IgD-negative memory B cell (primary cell): ENCODE data around the gene NDUFAF8. TPM values are rescaled to one million over a fixed set of nuclear protein-coding genes. Genes with fewer than 3 reads are reported as not detected.

Experiments used
- H3K27ac Mint-ChIP-seq, 3 donors: one replicate each; pipeline ENCODE4 v1.8.0; 2020 to 2022; ENCODE audit warnings: mild to moderate bottlenecking in 3 of 3, mixed read lengths in 3 of 3, moderate library complexity in 1 of 3
- H3K27me3 Mint-ChIP-seq: one replicate; pipeline ENCODE4 v1.8.0; 2021; ENCODE audit warnings: mixed read lengths
- H3K36me3 Mint-ChIP-seq: one replicate; pipeline ENCODE4 v1.8.0; 2020; ENCODE audit warnings: mild to moderate bottlenecking, mixed read lengths
- H3K4me1 Mint-ChIP-seq, 3 donors: one replicate each; pipeline ENCODE4 v1.8.0; 2020 to 2022; ENCODE audit warnings: mixed read lengths in 3 of 3, mild to moderate bottlenecking in 1 of 3
- H3K4me3 Mint-ChIP-seq, 4 donors: one replicate each; pipeline ENCODE4 v1.8.0; 2020 to 2022; ENCODE audit warnings: mild to moderate bottlenecking in 4 of 4, mixed read lengths in 4 of 4, moderate library complexity in 3 of 4
- H3K9me3 Mint-ChIP-seq, 3 donors: one replicate each; pipeline ENCODE4 v1.8.0; 2020 to 2021; ENCODE audit warnings: mixed read lengths in 3 of 3, mild to moderate bottlenecking in 1 of 3
- polyA plus RNA-seq: library from polyadenylated mRNA; unstranded; fragments of 300-500 nt; fragmentation: Illumina TruSeq; gene quantifications from one replicate; pipeline ENCODE4 v1.2.3, GENCODE V29; 2021

NDUFAF8 gene, protein sequence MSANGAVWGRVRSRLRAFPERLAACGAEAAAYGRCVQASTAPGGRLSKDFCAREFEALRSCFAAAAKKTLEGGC
- 91.8 TPM for polyA plus RNA-seq

GRCh38 chr17:81238815-81239713 is at the start of gene NDUFAF8, which contains the start of gene TEPSIN:
Gene NDUFAF8 (plus strand): TSS chr17:81239318. CDS start chr17:81239364, 46 bp downstream.
Gene TEPSIN (minus strand): TSS chr17:81239055. CDS start chr17:81239033, 22 bp downstream.
- Mint-ChIP-seq H3K9me3 (no peaks in the 10 kb centered on the region), H3K27ac (peak within 1 kb of the TSS; percentile 88 to 94 (median 92)), H3K27me3 (no peaks in the 10 kb centered on the region), H3K4me1 (peaks cover 21 to 26% (median 22%) of the 10 kb centered on the region in 3 donors), H3K4me3 (peak within 1 kb of the TSS; percentile 92 to 97 (median 96)), H3K36me3 (peaks cover 3% of the 10 kb centered on the region)

- Mint-ChIP-seq H3K27me3 (no peaks in the 10 kb centered on the region), H3K9me3 (no peaks in the 10 kb centered on the region), H3K27ac (no peak overlapping the region), H3K36me3 (no peaks in the 10 kb centered on the region), H3K4me1 (no peaks in the 10 kb centered on the region), H3K4me3 (no peak overlapping the region)
Measured at GRCh38 chr17:81189670-81190530, 49.2 kb upstream of the NDUFAF8 start.

DNA sequence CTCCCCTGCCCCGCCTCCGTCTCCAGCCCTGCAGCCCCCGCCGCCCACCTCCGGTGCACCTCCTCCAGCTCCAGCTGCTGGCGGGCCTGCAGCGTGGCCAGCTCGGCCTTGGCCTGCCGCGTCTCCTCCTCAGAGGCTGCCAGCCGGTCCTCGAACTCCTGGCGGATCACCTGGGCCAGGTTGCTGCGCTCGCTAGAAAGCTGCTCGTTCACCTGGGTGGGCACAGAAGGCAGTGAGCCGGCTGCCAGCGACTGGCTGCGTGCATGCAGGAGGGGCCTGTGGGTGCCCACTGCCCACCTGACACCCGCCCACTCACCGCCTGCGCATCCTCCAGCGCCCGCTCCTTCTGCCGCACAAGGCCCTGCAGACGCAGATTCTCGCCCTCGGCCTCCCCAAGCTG is 48.5 kb upstream of the NDUFAF8 start:
- Mint-ChIP-seq H3K9me3 (no peaks in the 10 kb centered on the region), H3K4me1 (no peaks in the 10 kb centered on the region), H3K36me3 (no peaks in the 10 kb centered on the region), H3K27ac (no peak overlapping the region), H3K4me3 (no peak overlapping the region), H3K27me3 (no peaks in the 10 kb centered on the region)

DNA sequence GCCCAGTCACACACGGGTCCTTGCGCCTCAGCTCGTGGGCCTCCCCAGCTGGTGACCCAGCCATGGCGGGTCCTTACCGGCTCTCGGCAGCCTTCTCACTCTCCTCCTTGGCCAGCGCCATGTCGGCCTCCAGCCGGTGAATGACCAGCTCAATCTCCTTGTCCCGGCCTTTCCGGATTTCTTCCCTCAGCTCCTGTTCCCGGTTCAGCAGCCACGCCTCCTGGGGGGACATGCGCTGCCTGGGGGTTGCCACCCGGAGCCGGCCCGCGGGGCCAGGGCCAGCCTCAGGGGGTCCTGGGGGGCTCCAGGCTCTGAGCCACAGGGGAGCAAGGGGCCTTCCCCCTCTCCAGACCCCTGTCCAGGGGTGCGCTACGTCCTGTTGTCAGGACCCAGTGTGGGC is 48.0 kb upstream of the NDUFAF8 start:
- H3K27ac Mint-ChIP-seq: no peak overlapping the region
- H3K27me3 Mint-ChIP-seq: no peaks in the 10 kb centered on the region
- no peaks in the 10 kb centered on the region for H3K9me3 Mint-ChIP-seq
- no peaks in the 10 kb centered on the region for H3K36me3 Mint-ChIP-seq
- H3K4me3 Mint-ChIP-seq: no peak overlapping the region
- no peaks in the 10 kb centered on the region for H3K4me1 Mint-ChIP-seq

DNA sequence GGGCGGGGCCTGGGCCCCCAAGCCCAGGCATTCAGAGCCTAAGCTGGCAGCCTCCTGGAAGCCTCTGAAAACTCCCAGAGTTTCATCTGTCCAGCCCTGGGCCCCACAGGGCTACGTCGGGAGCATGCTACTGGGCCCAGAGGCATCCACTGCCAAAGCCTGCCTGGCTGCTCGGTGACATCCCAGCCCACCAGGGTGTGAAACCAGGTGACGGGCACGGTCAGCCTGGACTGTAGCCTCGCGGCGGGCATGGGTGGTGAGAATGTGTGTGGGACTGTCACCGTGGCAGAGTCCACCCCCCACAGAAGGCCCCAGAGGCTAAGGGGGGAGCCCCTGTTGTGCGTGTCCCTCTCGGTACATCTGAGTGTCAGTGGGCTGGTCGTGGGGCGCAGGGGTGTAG is 47.5 kb upstream of the NDUFAF8 start:
- no peaks in the 10 kb centered on the region for H3K4me1 Mint-ChIP-seq
- no peak overlapping the region for H3K4me3 Mint-ChIP-seq
- H3K9me3 Mint-ChIP-seq: no peaks in the 10 kb centered on the region
- H3K27ac Mint-ChIP-seq: no peak overlapping the region
- no peaks in the 10 kb centered on the region for H3K36me3 Mint-ChIP-seq
- no peaks in the 10 kb centered on the region for H3K27me3 Mint-ChIP-seq

- Mint-ChIP-seq H3K9me3 (no peaks in the 10 kb centered on the region), H3K4me1 (no peaks in the 10 kb centered on the region), H3K27ac (no peak overlapping the region), H3K4me3 (no peak overlapping the region), H3K36me3 (no peaks in the 10 kb centered on the region), H3K27me3 (no peaks in the 10 kb centered on the region)
Measured at GRCh38 chr17:81192386-81193050, 46.6 kb upstream of the NDUFAF8 start.

DNA sequence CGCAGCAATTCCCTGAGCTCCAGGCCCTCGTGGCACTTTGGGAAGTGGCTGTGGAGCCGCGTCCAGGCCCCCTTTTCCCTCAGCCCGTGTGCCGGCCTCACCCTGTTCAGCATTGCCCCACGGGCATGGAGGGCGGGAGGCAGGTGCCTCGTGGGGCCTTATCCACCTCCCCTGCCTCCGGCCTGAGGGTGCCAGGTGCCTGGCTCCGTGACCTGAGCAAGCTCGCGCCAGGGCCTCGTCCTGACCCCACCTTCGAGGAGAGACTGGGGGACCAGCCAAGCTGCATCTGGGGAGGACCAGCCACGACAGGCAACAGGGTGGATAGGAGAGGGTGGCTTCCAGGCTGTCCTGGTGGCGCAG is 46.1 kb upstream of the NDUFAF8 start:
- Mint-ChIP-seq H3K27me3 (no peaks in the 10 kb centered on the region), H3K9me3 (no peaks in the 10 kb centered on the region), H3K4me1 (no peaks in the 10 kb centered on the region)

DNA sequence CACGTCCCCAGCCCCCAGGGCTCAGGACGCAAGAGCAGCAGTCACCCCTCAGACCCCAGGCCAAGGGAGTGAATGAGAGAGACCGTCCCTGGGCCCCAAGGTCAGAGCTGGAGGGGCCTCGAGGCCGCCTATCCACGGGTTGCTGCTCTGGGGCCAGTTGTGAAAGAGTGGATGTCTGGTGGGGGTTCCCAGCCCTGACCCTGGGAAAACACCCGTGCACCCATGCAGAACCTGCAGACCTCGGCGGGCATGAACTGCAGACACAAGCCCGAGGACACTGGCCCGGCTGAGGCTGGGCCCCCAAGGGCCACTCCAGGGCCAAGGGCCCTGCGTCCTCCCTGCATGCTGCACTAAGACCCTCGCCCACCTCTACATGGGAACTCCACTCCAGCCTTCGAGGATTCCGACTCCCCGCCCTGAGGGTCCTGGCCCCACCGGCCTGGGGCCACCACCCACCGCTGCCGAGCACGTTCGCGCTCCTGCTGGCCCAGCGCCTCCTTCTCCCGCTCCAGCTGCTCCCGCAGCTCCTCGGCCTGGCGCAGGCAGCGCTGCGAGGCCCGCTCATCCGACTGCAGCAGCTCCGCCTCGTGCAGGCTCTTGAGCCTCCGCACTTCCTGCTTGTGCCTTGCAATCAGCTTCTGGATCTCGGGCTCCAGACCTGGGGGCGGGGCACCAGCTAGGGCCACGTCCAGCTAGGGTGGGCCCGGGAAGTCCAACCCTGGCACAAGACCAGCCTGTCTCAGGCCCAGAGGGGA is 45.5 kb upstream of the NDUFAF8 start:
- no peak overlapping the region for H3K27ac Mint-ChIP-seq
- H3K4me1 Mint-ChIP-seq: no peaks in the 10 kb centered on the region

More for the DNA sequence above, 46.1 kb upstream of the NDUFAF8 start:
- H3K36me3 Mint-ChIP-seq: no peaks in the 10 kb centered on the region
- no peak overlapping the region for H3K27ac Mint-ChIP-seq
- no peak overlapping the region for H3K4me3 Mint-ChIP-seq

GRCh38 chr17:81194225-81194760 is 44.8 kb upstream of the NDUFAF8 start:
- Mint-ChIP-seq H3K36me3 (no peaks in the 10 kb centered on the region), H3K27ac (no peak overlapping the region), H3K27me3 (no peaks in the 10 kb centered on the region), H3K9me3 (no peaks in the 10 kb centered on the region), H3K4me1 (no peaks in the 10 kb centered on the region), H3K4me3 (no peak overlapping the region)

More for the DNA sequence above, 45.5 kb upstream of the NDUFAF8 start:
- Mint-ChIP-seq H3K36me3 (no peaks in the 10 kb centered on the region), H3K9me3 (no peaks in the 10 kb centered on the region), H3K27me3 (no peaks in the 10 kb centered on the region), H3K4me3 (no peak overlapping the region)

DNA sequence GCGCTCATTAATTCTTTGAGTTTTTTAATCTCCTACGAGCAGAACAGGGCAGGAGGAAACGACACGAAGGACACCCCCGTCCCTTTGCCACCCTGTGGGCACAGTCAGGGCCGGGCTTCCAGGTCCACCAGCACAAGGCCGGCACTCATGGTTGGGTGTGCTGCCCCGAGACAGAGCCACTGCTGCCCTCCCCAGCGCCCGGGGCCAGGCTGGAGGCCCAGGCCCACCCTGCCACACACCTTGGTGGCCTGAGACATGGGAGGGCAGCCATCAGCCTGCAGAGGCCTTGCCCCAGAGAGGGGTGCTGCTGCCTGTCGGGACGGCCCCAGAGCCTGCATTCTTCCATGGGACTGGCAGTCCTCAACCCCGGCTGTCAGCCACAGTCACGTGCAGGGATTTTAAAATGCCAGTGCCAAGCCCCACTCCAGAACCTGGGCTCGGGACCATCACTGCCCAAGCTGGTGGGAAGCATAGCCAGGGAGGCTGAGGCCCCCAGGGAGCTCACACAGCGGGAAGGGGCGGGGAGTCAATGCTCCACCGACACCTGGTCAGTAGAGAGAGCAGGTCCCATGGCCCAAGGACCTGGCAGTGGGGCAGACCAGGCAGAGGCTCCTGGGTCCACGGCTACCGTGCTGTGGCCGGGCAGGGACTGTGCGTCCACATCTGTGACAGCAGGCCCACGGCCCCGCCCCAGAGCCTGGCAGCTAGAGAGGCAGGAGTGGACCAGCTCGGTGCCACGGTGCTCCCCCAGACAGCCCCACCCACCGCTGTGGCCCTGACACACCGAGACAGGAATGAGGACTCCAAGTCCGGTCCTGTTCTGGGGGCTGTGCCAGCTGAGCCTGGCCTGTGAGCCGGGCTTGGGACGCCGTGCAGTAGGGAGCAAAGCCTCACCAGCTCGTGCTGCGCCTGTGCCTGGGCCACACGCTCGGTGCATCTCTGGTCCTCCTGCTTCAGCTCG is 43.9 kb upstream of the NDUFAF8 start:
- Mint-ChIP-seq H3K4me3 (no peak overlapping the region), H3K9me3 (no peaks in the 10 kb centered on the region), H3K27me3 (no peaks in the 10 kb centered on the region), H3K4me1 (no peaks in the 10 kb centered on the region), H3K27ac (no peak overlapping the region), H3K36me3 (no peaks in the 10 kb centered on the region)

DNA sequence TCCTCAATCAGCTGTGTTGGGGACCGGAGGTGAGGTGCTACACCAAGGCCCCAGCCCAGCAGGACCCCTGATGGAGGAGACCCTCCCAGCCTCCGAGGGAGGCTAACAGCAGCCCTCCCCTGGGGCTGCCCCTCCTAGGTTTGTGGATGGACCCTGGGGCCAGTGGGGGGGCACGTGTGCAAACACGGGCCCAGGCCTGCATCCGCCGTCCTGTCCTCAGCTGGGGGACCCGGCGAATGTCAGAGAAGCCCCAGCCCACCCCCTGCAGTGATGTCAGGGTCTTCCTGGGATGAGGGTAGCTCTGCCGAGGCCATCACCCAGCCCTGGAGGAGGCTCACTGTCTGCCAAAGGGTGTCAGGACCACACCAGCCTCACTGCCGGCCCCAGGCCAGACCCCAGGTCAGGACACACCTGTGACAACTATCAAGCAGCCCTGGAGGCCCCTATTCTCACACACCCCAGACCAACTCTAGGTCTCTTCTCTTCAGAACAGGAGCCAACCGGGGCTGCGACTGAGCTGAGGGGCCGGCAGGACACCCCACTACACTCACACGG is 43.1 kb upstream of the NDUFAF8 start:
- H3K4me1 Mint-ChIP-seq: no peaks in the 10 kb centered on the region

GRCh38 chr17:81196505-81197408 is 42.4 kb upstream of the NDUFAF8 start:
- H3K27me3 Mint-ChIP-seq: no peaks in the 10 kb centered on the region
- H3K4me1 Mint-ChIP-seq: no peaks in the 10 kb centered on the region
- H3K27ac Mint-ChIP-seq: no peak overlapping the region
- no peaks in the 10 kb centered on the region for H3K36me3 Mint-ChIP-seq
- H3K4me3 Mint-ChIP-seq: no peak overlapping the region
- no peaks in the 10 kb centered on the region for H3K9me3 Mint-ChIP-seq

More for the DNA sequence above, 43.1 kb upstream of the NDUFAF8 start:
- no peak overlapping the region for H3K4me3 Mint-ChIP-seq
- H3K9me3 Mint-ChIP-seq: no peaks in the 10 kb centered on the region
- H3K36me3 Mint-ChIP-seq: no peaks in the 10 kb centered on the region
- H3K27ac Mint-ChIP-seq: no peak overlapping the region
- H3K27me3 Mint-ChIP-seq: no peaks in the 10 kb centered on the region
